Upper lobe of right lung (tissue), 1 donor: ENCODE data around the gene FILIP1L. TPM values are rescaled to one million over a fixed set of nuclear protein-coding genes. Genes with fewer than 3 reads are reported as not detected.
A peak's percentile ranks its signal among the peaks of the same experiment; 100 is the strongest.
"Not testable (repeated sequence)": the region's sequence is repeated elsewhere in the genome, so short reads cannot be mapped to it uniquely, and the experiment has no call there.

Experiments used
- ATAC-seq: fragments of 200-7000 bp; cut with Tn5 transposase; one replicate; pipeline ENCODE4 v1.9.1; 2020; ENCODE audit warnings: mild to moderate bottlenecking, moderate library complexity
- DNase-seq: peaks from one replicate; pipeline ENCODE4 v3.0.0-alpha.2; 2020
- H3K27ac ChIP-seq: fragments of 200-600 bp; one replicate; pipeline ENCODE4 v1.8.0; 2022
- H3K27me3 ChIP-seq: fragments of 200-600 bp; one replicate; pipeline ENCODE4 v1.8.0; 2022; ENCODE audit warnings: mild to moderate bottlenecking
- H3K36me3 ChIP-seq: fragments of 200-600 bp; one replicate; pipeline ENCODE4 v1.8.0; 2022
- H3K4me1 ChIP-seq: fragments of 200-600 bp; one replicate; pipeline ENCODE4 v1.8.0; 2022
- H3K4me3 ChIP-seq: fragments of 200-600 bp; one replicate; pipeline ENCODE4 v1.8.0; 2022; ENCODE audit warnings: mild to moderate bottlenecking
- H3K9me3 ChIP-seq: fragments of 200-600 bp; one replicate; pipeline ENCODE4 v1.8.0; 2022
- CTCF ChIP-seq: fragments of 200-600 bp; IDR thresholded peaks from one replicate; pipeline ENCODE4 v1.8.0; 2022; ENCODE audit warnings: antibody characterized with exemption
- intact Hi-C: fragments of 100-400 bp; cut with DNase I; formaldehyde crosslinking; loops from one replicate; pipeline ENCODE4 v1.11.0; 2022
- total RNA-seq: library from RNA; stranded (reverse); fragmentation: NEBNext Ultra II Directional; extraction: Animal tissue kit (Norgen Biotek cat#: 25700); gene quantifications from one replicate; pipeline ENCODE4 v1.2.1, GENCODE V29; 2021
- donor health status: DM: no; HTN: yes; CAD: no; lungs with severe emphysema.

FILIP1L gene
- total RNA-seq, 1 donor from 2014 or later, result 43.2 TPM

- no peak for TF ChIP-seq CTCF
- H3K9me3 ChIP-seq, result no peaks in the 10 kb centered on the region
- no peaks in the 10 kb centered on the region for H3K27me3 ChIP-seq
- H3K27ac ChIP-seq, result no peak overlapping the region
- H3K4me1 ChIP-seq, result peaks cover 5% of the 10 kb centered on the region
- intact Hi-C loops, result no loop called here
- DNase-seq (no peak), ATAC-seq (no peak)
- no peaks in the 10 kb centered on the region for H3K36me3 ChIP-seq
- no peak overlapping the region for H3K4me3 ChIP-seq
Observed at GRCh38 chr3:100057716-100058575, 56.4 kb downstream of the FILIP1L start.

GRCh38 chr3:100053951-100054620, 60.2 kb downstream of the FILIP1L start:
- H3K36me3 ChIP-seq, result no peaks in the 10 kb centered on the region
- peak; percentile 68 for ATAC-seq
- no peaks in the 10 kb centered on the region for H3K9me3 ChIP-seq
- no peak for DNase-seq
- H3K4me3 ChIP-seq, result no peak overlapping the region
- no peaks in the 10 kb centered on the region for H3K4me1 ChIP-seq
- no peak overlapping the region for H3K27ac ChIP-seq
- no peak for TF ChIP-seq CTCF
- no peaks in the 10 kb centered on the region for H3K27me3 ChIP-seq
- intact Hi-C loops, result no loop called here

DNA sequence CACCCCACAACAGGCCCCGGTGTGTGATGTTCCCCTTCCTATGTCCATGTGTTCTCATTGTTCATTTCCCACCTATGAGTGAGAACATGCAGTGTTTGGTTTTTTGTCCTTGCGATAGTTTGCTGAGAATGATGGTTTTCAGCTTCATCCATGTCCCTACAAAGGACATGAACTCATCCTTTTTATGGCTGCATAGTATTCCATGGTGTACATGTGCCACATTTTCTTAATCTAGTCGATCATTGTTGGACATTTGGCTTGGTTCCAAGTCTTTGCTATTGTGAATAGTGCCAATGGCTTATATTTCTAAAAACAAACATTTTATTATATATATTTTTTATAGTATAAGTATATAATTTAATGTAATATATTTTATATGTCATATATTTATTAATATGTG, 62.8 kb downstream of the FILIP1L start:
- DNase-seq, H3K36me3 ChIP-seq, H3K27ac ChIP-seq, H3K9me3 ChIP-seq, ATAC-seq, H3K27me3 ChIP-seq, intact Hi-C loops, H3K4me3 ChIP-seq: not testable (repeated sequence)
- peaks cover 12% of the 10 kb centered on the region for H3K4me1 ChIP-seq

DNA sequence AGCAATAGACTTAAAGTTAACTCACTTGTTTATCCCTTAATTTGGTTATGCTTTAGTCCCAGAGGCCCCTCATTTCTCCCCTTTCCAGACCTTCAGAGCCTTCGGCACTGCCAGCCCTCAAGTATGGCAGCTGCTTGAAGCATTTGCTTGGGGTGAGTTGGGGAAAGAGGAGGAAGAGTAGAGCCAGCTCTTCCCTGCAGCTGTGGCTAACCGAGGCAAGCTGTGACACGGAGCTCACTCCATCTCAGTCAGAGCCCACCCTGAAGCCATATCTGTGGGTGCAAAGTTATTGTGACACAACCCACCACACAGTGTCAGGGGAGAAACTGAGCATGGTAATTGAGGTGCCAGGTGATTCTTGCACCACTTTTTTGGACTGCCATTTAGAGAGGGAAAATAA, 66.1 kb downstream of the FILIP1L start:
- no peak for DNase-seq
- no peak for TF ChIP-seq CTCF
- Histone ChIP-seq H3K4me3 (no peak overlapping the region), H3K27me3 (no peaks in the 10 kb centered on the region), H3K4me1 (peaks cover 18% of the 10 kb centered on the region), H3K27ac (peak overlapping the region; percentile 33), H3K9me3 (no peaks in the 10 kb centered on the region), H3K36me3 (no peaks in the 10 kb centered on the region)
- intact Hi-C loops, result no loop called here
- ATAC-seq, result no peak

- H3K4me1 ChIP-seq, result peaks cover 24% of the 10 kb centered on the region
- no peak for TF ChIP-seq CTCF
- H3K27me3 ChIP-seq, result no peaks in the 10 kb centered on the region
- ATAC-seq (peak; percentile 72), DNase-seq (no peak)
- H3K36me3 ChIP-seq, result no peaks in the 10 kb centered on the region
- H3K27ac ChIP-seq, result peak overlapping the region; percentile 33
- intact Hi-C loops, result no loop called here
- H3K4me3 ChIP-seq, result no peak overlapping the region
- no peaks in the 10 kb centered on the region for H3K9me3 ChIP-seq
Observed at GRCh38 chr3:100047455-100048141, 66.7 kb downstream of the FILIP1L start.

GRCh38 chr3:100046986-100047385, 67.3 kb downstream of the FILIP1L start:
- no peak for TF ChIP-seq CTCF
- H3K27ac ChIP-seq, result peak overlapping the region; percentile 33
- no peak for DNase-seq
- intact Hi-C loops, result no loop called here
- H3K4me1 ChIP-seq, result peaks cover 30% of the 10 kb centered on the region
- H3K27me3 ChIP-seq, result no peaks in the 10 kb centered on the region
- H3K9me3 ChIP-seq, result no peaks in the 10 kb centered on the region
- H3K36me3 ChIP-seq, result no peaks in the 10 kb centered on the region
- ATAC-seq, result no peak
- no peak overlapping the region for H3K4me3 ChIP-seq
